Mesothelial cell of epicardium (in vitro differentiated cells): ENCODE data around the gene GRIP2. TPM values are rescaled to one million over a fixed set of nuclear protein-coding genes. Genes with fewer than 3 reads are reported as not detected.

Experiments used
- DNase-seq, 2 experiments: peaks; one replicate each; pipeline ENCODE4 v3.0.0; 2021; ENCODE audit warnings: low spot score in 2 of 2; ENCODE audit not compliant: unreplicated experiment in 2 of 2
- H3K27ac Mint-ChIP-seq: 2 replicates; pipeline ENCODE4 v1.8.0; 2021; ENCODE audit warnings: mixed read lengths
- H3K27me3 Mint-ChIP-seq: 2 replicates; pipeline ENCODE4 v1.8.0; 2021; ENCODE audit warnings: low read depth, mixed read lengths
- H3K36me3 Mint-ChIP-seq: 2 replicates; pipeline ENCODE4 v1.8.0; 2021; ENCODE audit warnings: mixed read lengths
- H3K4me1 Mint-ChIP-seq: 2 replicates; pipeline ENCODE4 v1.8.0; 2021; ENCODE audit warnings: mixed read lengths
- H3K4me3 Mint-ChIP-seq: 2 replicates; pipeline ENCODE4 v1.8.0; 2021; ENCODE audit warnings: mild to moderate bottlenecking, moderate library complexity, mixed read lengths
- H3K9me3 Mint-ChIP-seq: 2 replicates; pipeline ENCODE4 v1.8.0; 2021; ENCODE audit warnings: mixed read lengths
- total RNA-seq: library from RNA; stranded (reverse); gene quantifications from 3 replicates; pipeline ENCODE4 v1.2.1, GENCODE V29; 2021
- TF ChIP-seq, protein P1 (sequence below): fragments of 200-600 bp; sonication (generic); IDR thresholded peaks from one replicate; pipeline ENCODE4 v1.5.0; 2021; ENCODE audit warnings: antibody characterized with exemption; ENCODE audit not compliant: unreplicated experiment

Gene GRIP2
- total RNA-seq, 1 donor from 2014 or later = 1.1 TPM

DNA sequence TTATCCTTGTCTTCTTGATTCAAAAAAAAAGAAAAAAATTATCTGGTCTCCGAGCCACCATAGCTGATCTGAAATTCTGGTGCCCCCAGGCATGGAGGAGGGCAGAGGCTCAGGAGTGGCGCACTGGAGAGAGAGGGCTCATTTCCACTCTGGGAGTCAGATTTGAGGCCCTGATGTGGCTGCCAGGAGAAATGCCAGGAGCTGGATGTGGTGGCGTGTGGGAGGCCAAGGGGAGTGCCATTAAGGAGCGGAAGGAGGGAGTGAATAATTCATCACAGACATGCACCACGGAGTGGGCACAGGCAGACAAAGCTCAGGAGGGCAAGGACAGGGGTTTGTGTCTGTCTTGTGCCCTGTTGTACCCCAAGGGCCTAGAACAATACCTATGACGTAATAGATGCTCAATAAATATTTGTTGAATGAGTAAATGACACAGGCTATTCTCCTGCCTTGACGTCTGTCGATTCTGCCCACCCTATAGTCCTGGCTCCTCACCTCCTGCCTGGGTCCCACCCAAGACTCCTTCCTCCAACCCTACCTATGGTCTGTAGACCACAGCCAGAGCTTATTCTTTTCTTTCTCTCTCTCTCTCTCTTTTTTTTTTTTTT lies 12.0 kb upstream of the GRIP2 start:
- TF ChIP-seq, protein P1, sequence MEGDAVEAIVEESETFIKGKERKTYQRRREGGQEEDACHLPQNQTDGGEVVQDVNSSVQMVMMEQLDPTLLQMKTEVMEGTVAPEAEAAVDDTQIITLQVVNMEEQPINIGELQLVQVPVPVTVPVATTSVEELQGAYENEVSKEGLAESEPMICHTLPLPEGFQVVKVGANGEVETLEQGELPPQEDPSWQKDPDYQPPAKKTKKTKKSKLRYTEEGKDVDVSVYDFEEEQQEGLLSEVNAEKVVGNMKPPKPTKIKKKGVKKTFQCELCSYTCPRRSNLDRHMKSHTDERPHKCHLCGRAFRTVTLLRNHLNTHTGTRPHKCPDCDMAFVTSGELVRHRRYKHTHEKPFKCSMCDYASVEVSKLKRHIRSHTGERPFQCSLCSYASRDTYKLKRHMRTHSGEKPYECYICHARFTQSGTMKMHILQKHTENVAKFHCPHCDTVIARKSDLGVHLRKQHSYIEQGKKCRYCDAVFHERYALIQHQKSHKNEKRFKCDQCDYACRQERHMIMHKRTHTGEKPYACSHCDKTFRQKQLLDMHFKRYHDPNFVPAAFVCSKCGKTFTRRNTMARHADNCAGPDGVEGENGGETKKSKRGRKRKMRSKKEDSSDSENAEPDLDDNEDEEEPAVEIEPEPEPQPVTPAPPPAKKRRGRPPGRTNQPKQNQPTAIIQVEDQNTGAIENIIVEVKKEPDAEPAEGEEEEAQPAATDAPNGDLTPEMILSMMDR = no peak
- Mint-ChIP-seq H3K27ac (no peak overlapping the region), H3K4me1 (peaks cover 6% of the 10 kb centered on the region), H3K27me3 (peaks cover 45% of the 10 kb centered on the region), H3K4me3 (no peak overlapping the region), H3K9me3 (no peaks in the 10 kb centered on the region), H3K36me3 (no peaks in the 10 kb centered on the region)
- no peak for DNase-seq

DNA sequence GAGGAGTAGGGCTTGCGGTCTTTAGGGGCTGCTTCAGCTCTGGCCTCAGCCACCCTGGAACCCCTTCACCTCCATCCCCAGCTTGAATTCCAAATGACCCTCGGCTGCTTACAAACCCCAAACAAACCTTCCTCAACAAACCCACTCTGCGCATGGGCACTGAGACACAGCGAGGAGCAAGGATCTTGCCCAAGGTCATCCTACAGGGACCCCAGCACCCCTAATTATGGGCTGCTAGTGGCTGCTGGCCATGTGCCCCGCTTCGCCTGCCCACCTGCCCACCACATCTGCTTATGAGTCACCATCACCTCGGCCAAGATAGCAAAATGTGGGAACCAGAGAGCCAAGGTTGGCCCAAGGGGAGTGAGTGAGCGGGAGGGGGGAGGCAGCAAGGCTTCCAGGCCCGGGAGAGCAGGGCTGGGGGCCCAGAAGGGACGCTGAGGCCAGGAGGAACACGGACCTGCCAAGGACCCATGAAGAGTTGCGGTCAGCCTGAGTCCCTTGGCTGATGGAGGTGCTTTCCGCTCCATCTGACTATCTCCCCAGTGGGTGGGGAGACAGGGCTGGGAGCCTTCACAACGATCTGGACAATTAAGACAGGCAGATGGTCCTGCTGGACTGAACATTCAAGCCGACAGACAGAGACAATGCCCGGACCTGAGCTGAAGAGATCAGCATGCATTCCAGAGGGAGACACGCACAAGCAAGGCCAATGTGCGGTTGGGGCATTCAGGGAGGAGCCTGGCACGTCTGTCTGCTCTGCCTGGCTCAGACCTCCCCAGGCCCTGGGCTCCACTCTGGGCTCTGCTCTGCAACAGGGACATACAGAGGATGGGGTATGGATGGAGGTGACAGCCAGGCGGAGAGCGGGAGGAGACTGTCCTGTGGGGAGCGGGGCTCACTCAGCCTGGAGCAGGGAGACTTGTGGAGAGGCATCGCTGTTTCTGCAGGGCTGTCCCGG lies 10.8 kb upstream of the GRIP2 start:
- Mint-ChIP-seq H3K27me3 (peaks cover 51% of the 10 kb centered on the region), H3K36me3 (no peaks in the 10 kb centered on the region), H3K4me1 (peaks cover 4% of the 10 kb centered on the region), H3K27ac (no peak overlapping the region), H3K4me3 (no peak overlapping the region), H3K9me3 (no peaks in the 10 kb centered on the region)
- TF ChIP-seq, protein P1 = no peak
- no peak for DNase-seq

DNA sequence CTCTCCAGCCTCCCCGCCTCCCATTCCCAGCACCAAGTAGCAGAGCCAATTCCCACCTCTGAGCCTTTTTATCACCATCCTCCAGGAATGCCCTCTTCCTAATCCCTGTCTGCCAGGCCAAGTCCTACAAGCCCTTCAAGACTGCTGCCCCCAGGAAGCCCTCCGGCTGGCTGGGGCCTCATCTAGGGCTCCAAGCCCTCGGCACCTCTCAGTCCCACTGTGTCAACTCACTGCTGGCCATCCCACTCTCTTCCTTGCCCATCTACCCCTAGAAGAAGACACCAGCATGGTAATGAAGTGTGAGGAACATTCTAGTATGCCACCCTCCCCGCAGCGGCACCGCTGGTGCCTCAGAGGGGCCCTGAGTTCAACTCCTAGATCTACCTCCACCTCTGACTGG lies 10.0 kb upstream of the GRIP2 start:
- Mint-ChIP-seq H3K4me3 (no peak overlapping the region), H3K36me3 (no peaks in the 10 kb centered on the region), H3K27ac (no peak overlapping the region), H3K4me1 (no peaks in the 10 kb centered on the region), H3K27me3 (peaks cover 53% of the 10 kb centered on the region), H3K9me3 (no peaks in the 10 kb centered on the region)
- no peak for DNase-seq
- TF ChIP-seq, protein P1 = no peak

DNA sequence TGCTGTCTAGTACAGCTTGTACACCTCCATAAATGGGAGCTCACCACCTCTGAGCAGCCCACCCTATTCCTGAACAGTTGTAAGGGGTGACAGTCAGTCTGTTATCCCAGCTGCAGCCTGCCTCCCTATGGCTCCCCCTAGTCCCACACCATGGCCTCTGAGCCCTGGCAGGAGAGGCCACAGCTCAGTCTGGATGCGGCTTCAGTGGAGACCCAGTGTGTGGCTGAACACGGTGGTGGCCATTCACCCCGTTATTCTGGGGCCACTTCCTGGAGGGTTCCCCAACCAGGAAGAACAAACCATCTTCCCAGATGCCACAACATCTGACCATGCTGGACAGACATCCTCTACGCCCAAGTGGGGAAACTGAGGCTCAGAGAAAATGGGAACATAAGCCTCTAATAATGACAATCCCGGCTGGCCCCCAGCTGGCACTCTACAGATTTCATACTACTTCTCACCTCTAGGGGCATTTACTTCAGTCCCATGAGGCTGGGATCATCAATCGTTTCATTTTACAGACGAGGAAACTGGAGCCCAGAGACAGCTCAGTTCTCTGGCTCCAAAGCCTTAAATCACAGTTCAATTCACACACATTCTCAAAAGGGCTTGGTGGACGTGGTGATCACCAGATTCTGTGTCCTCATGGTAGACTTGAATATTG lies 9.2 kb upstream of the GRIP2 start:
- Mint-ChIP-seq H3K4me3 (no peak overlapping the region), H3K36me3 (no peaks in the 10 kb centered on the region), H3K4me1 (no peaks in the 10 kb centered on the region), H3K27me3 (peaks cover 50% of the 10 kb centered on the region), H3K27ac (no peak overlapping the region), H3K9me3 (no peaks in the 10 kb centered on the region)
- no peak for DNase-seq
- TF ChIP-seq, protein P1 = no peak

DNA sequence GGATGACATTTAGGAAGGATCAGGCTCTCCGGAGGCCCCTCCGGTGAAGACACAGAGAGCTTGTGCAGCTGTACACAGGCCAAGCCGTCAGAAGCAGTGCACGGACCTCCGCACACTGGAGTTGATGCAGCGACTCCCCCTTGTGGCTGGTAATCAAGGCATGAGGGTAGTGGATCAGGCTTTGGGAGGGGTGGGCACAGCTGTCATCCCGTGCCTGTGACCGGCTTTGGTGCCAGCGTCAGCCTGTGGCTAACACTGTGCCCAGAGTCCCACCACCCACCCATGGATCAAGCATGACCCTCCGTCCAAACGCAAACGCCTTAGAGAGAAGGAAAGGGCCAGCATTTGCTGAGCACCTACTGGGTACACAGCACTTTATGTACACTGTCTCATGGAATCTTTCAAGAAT lies 8.2 kb upstream of the GRIP2 start:
- Mint-ChIP-seq H3K27me3 (peaks cover 52% of the 10 kb centered on the region), H3K27ac (no peak overlapping the region), H3K9me3 (no peaks in the 10 kb centered on the region), H3K4me1 (no peaks in the 10 kb centered on the region), H3K4me3 (no peak overlapping the region), H3K36me3 (no peaks in the 10 kb centered on the region)
- TF ChIP-seq, protein P1 = peak; percentile 42
- peak in 1 of 2 experiments; percentile 57 for DNase-seq
